Measurements from ENCODE around the gene TIE1. TPM values are rescaled to one million over a fixed set of nuclear protein-coding genes. Genes with fewer than 3 reads are reported as not detected.
A peak's percentile ranks its signal among the peaks of the same experiment; 100 is the strongest.

The TIE1 gene
- total and polyA plus RNA-seq, 2 of the 13 experiments (the other 11 are each of a cell fraction or from before 2014, with no cell fraction given), result 0.58 to 0.84 TPM

DNA sequence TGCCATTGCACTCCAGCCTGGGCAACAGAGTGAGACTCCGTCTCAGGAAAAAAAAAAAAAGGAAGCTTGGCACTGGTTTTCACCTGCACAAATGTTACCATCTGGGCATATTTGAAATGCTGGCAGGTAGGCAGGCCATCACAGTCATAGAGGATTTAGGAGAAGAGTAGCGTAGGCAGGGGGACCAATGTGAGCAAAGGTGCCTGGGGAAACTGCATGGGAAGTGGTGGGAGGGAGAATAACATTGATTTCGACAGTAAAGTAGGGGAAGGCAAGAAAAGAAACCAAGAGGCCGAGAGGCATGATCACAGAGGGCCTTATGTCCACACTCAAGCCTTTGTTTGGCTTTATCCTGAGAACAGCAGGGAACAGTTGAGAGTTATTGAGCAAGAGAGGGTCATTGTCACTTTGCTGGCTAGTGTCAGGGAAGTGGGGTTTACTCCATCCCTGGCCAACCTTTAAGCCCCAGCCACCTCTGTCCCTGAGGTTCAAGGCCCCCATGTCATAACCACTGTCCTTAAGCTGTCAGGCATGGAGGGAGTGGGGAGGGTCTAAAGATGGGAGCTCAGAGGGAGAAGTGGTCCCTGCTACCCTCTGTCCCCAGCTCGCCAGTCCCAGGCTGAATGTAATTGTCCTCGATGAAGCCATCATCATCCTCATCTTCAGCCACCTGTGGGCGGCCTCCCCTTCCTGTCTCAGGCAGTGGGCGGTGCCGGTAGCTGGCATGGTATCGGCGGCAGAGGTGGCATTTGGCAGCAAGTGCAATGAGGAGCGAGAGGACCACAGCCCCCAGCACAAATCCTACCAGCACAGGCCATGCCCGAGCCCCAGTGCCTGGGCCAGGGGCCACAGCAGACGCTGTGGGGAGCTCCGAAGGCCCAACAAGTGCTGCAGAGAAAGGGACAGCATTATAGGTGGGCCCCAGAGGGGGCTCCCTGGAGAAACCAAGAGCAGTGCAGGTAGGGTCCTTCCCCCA, 18.3 kb upstream of the TIE1 start (continued):
- TF ChIP-seq SOX5 (CRISPR knock-in tag; IDR thresholded peaks at IDR 0.05; ENCODE audit: borderline replicate concordance) (peak; percentile 98), MEIS2 (CRISPR knock-in tag; IDR thresholded peaks at IDR 0.05) (no peak), SALL1 (CRISPR knock-in tag; IDR thresholded peaks at IDR 0.05) (peak; percentile 87), NFYC (CRISPR knock-in tag; IDR thresholded peaks at IDR 0.05) (no peak), ELF4 (CRISPR knock-in tag; IDR thresholded peaks at IDR 0.05; ENCODE audit: borderline replicate concordance) (no peak), ZNF460 (CRISPR knock-in tag; IDR thresholded peaks at IDR 0.05; ENCODE audit: borderline replicate concordance) (no peak; the same call in 1 of the 2 replicates), JDP2 (CRISPR knock-in tag; IDR thresholded peaks at IDR 0.05; ENCODE audit: borderline replicate concordance) (no peak), ZNF816 (CRISPR knock-in tag; IDR thresholded peaks at IDR 0.05; ENCODE audit: borderline replicate concordance) (no peak), FOXA3 (CRISPR knock-in tag; IDR thresholded peaks at IDR 0.05) (peak; percentile 79), KDM2A (CRISPR knock-in tag; IDR thresholded peaks at IDR 0.05; ENCODE audit: borderline replicate concordance, low read depth) (0 out of 2 replicates have a peak, but pooled peaks have one; percentile 14)
- TF ChIP-seq, protein P1, sequence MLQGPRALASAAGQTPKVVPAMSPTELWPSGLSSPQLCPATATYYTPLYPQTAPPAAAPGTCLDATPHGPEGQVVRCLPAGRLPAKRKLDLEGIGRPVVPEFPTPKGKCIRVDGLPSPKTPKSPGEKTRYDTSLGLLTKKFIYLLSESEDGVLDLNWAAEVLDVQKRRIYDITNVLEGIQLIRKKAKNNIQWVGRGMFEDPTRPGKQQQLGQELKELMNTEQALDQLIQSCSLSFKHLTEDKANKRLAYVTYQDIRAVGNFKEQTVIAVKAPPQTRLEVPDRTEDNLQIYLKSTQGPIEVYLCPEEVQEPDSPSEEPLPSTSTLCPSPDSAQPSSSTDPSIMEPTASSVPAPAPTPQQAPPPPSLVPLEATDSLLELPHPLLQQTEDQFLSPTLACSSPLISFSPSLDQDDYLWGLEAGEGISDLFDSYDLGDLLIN (CRISPR knock-in tag; IDR thresholded peaks at IDR 0.05; ENCODE audit: borderline replicate concordance), result no peak
- TF ChIP-seq, protein P2, sequence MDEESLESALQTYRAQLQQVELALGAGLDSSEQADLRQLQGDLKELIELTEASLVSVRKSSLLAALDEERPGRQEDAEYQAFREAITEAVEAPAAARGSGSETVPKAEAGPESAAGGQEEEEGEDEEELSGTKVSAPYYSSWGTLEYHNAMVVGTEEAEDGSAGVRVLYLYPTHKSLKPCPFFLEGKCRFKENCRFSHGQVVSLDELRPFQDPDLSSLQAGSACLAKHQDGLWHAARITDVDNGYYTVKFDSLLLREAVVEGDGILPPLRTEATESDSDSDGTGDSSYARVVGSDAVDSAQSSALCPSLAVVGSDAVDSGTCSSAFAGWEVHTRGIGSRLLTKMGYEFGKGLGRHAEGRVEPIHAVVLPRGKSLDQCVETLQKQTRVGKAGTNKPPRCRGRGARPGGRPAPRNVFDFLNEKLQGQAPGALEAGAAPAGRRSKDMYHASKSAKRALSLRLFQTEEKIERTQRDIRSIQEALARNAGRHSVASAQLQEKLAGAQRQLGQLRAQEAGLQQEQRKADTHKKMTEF (CRISPR knock-in tag; IDR thresholded peaks at IDR 0.05), result peak; percentile 57; the same call in 1 of the 2 replicates
- TF ChIP-seq, protein P3, sequence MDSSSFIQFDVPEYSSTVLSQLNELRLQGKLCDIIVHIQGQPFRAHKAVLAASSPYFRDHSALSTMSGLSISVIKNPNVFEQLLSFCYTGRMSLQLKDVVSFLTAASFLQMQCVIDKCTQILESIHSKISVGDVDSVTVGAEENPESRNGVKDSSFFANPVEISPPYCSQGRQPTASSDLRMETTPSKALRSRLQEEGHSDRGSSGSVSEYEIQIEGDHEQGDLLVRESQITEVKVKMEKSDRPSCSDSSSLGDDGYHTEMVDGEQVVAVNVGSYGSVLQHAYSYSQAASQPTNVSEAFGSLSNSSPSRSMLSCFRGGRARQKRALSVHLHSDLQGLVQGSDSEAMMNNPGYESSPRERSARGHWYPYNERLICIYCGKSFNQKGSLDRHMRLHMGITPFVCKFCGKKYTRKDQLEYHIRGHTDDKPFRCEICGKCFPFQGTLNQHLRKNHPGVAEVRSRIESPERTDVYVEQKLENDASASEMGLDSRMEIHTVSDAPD (CRISPR knock-in tag; IDR thresholded peaks at IDR 0.05), result no peak
- TF ChIP-seq, protein P4, sequence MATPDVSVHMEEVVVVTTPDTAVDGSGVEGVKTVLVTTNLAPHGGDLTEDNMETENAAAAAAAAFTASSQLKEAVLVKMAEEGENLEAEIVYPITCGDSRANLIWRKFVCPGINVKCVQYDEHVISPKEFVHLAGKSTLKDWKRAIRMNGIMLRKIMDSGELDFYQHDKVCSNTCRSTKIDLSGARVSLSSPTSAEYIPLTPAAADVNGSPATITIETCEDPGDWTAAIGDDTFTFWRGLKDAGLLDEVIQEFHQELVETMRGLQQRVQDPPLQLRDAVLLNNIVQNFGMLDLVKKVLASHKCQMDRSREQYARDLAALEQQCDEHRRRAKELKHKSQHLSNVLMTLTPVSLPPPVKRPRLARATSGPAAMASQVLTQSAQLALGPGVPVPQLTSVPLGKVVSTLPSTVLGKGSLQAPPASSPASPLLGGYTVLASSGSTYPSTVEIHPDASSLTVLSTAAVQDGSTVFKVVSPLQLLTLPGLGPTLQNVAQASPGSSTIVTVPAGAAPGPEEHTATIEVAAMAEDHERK (CRISPR knock-in tag; IDR thresholded peaks at IDR 0.05; ENCODE audit: low read depth), result no peak
- TF ChIP-seq, protein P5, sequence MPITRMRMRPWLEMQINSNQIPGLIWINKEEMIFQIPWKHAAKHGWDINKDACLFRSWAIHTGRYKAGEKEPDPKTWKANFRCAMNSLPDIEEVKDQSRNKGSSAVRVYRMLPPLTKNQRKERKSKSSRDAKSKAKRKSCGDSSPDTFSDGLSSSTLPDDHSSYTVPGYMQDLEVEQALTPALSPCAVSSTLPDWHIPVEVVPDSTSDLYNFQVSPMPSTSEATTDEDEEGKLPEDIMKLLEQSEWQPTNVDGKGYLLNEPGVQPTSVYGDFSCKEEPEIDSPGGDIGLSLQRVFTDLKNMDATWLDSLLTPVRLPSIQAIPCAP (CRISPR knock-in tag; IDR thresholded peaks at IDR 0.05; ENCODE audit: low read depth), result no peak
- TF ChIP-seq, protein P6, sequence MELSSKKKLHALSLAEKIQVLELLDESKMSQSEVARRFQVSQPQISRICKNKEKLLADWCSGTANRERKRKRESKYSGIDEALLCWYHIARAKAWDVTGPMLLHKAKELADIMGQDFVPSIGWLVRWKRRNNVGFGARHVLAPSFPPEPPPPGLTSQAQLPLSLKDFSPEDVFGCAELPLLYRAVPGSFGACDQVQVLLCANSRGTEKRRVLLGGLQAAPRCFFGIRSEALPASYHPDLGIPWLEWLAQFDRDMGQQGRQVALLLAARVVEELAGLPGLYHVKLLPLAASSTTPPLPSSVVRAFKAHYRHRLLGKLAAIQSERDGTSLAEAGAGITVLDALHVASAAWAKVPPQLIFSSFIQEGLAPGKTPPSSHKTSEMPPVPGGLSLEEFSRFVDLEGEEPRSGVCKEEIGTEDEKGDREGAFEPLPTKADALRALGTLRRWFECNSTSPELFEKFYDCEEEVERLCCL (CRISPR knock-in tag; IDR thresholded peaks at IDR 0.05; ENCODE audit: borderline replicate concordance), result no peak
- TF ChIP-seq, protein P7, sequence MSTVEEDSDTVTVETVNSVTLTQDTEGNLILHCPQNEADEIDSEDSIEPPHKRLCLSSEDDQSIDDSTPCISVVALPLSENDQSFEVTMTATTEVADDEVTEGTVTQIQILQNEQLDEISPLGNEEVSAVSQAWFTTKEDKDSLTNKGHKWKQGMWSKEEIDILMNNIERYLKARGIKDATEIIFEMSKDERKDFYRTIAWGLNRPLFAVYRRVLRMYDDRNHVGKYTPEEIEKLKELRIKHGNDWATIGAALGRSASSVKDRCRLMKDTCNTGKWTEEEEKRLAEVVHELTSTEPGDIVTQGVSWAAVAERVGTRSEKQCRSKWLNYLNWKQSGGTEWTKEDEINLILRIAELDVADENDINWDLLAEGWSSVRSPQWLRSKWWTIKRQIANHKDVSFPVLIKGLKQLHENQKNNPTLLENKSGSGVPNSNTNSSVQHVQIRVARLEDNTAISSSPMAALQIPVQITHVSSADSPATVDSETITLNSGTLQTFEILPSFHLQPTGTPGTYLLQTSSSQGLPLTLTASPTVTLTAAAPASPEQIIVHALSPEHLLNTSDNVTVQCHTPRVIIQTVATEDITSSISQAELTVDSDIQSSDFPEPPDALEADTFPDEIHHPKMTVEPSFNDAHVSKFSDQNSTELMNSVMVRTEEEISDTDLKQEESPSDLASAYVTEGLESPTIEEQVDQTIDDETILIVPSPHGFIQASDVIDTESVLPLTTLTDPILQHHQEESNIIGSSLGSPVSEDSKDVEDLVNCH (CRISPR knock-in tag; IDR thresholded peaks at IDR 0.05), result no peak

Measured in HepG2 (cell line).